ENCODE data around the gene ZNF722.
"Not testable (repeated sequence)": the region's sequence is repeated elsewhere in the genome, so short reads cannot be mapped to it uniquely, and the experiment has no call there.

The ZNF722 gene

GRCh38 chr7:63998549-63998948 lies at the start of gene ZNF722:
Gene ZNF722 (plus strand): TSS chr7:63998849. CDS start chr7:63998962, 113 bp downstream.
- DNase-seq (ENCODE audit: low read depth) = no peak

GRCh38 chr7:63953181-63953580 lies 45.5 kb upstream of the ZNF722 start:
- DNase-seq (ENCODE audit: low read depth) = no peak
- no peak overlapping the region for H3K4me3 ChIP-seq (ENCODE audit: low read depth, low read length)
- TF ChIP-seq CTCF (IDR thresholded peaks at IDR 0.05; ENCODE audit: control insufficient read depth, extremely low read depth, insufficient read depth) = no peak

More at GRCh38 chr7:63998549-63998948, at the start of gene ZNF722:
- no peak within 1 kb of the TSS for H3K4me3 ChIP-seq (ENCODE audit: low read depth, low read length)
- no peak for TF ChIP-seq CTCF (IDR thresholded peaks at IDR 0.05; ENCODE audit: control insufficient read depth, extremely low read depth, insufficient read depth)

GRCh38 chr7:63968629-63969028 lies 30.0 kb upstream of the ZNF722 start:
- TF ChIP-seq CTCF (IDR thresholded peaks at IDR 0.05; ENCODE audit: control insufficient read depth, extremely low read depth, insufficient read depth) = no peak
- DNase-seq (ENCODE audit: low read depth) = no peak
- H3K4me3 ChIP-seq (ENCODE audit: low read depth, low read length) = no peak overlapping the region

GRCh38 chr7:64015496-64015895 lies 16.8 kb downstream of the ZNF722 start:
- not testable (repeated sequence) for H3K4me3 ChIP-seq (ENCODE audit: low read depth, low read length); DNase-seq (ENCODE audit: low read depth)

GRCh38 chr7:64035388-64035787 lies 36.7 kb downstream of the ZNF722 start:
- TF ChIP-seq CTCF (IDR thresholded peaks at IDR 0.05; ENCODE audit: control insufficient read depth, extremely low read depth, insufficient read depth) = no peak
- H3K4me3 ChIP-seq (ENCODE audit: low read depth, low read length) = no peak overlapping the region
- no peak for DNase-seq (ENCODE audit: low read depth)

- no peak for TF ChIP-seq CTCF (IDR thresholded peaks at IDR 0.05; ENCODE audit: control insufficient read depth, extremely low read depth, insufficient read depth)
- no peak for DNase-seq (ENCODE audit: low read depth)
- H3K4me3 ChIP-seq (ENCODE audit: low read depth, low read length) = no peak overlapping the region
These were observed 38.4 kb downstream of the ZNF722 start for GRCh38 chr7:64037095-64037494.

GRCh38 chr7:64045301-64046040 lies 46.8 kb downstream of the ZNF722 start, which contains the start of gene ZNF727:
Gene ZNF727 (plus strand): TSS chr7:64045434. CDS start chr7:64045622, 188 bp downstream.
- TF ChIP-seq CTCF (IDR thresholded peaks at IDR 0.05; ENCODE audit: control insufficient read depth, extremely low read depth, insufficient read depth) = no peak
- DNase-seq (ENCODE audit: low read depth) = no peak
- H3K4me3 ChIP-seq (ENCODE audit: low read depth, low read length) = no peak within 1 kb of the TSS
